Subcutaneous abdominal adipose tissue (tissue), 5 donors: Measurements from ENCODE around the gene ORAI1.
A peak's percentile ranks its signal among the peaks of the same experiment; 100 is the strongest.
"Not testable (repeated sequence)": the region's sequence is repeated elsewhere in the genome, so short reads cannot be mapped to it uniquely, and the experiment has no call there.

Experiments used
- H3K27ac ChIP-seq: one replicate; pipeline ENCODE4 v1.7.0; 2013; ENCODE audit warnings: low read depth, mild to moderate bottlenecking, inconsistent platforms, low read length, moderate library complexity
- H3K27me3 ChIP-seq, 5 donors: one replicate each; pipeline ENCODE4 v1.7.0; 2013; ENCODE audit warnings: low read length in 5 of 5, inconsistent platforms in 1 of 5; ENCODE audit not compliant: control insufficient read depth in 5 of 5, insufficient read depth in 4 of 5
- H3K36me3 ChIP-seq, 5 donors: one replicate each; pipeline ENCODE4 v1.7.0; 2013; ENCODE audit warnings: low read length in 5 of 5; ENCODE audit not compliant: control insufficient read depth in 5 of 5, insufficient read depth in 5 of 5
- H3K4me1 ChIP-seq, 5 donors: one replicate each; pipeline ENCODE4 v1.7.0; 2013; ENCODE audit warnings: low read length in 5 of 5, mild to moderate bottlenecking in 3 of 5, moderate library complexity in 1 of 5; ENCODE audit not compliant: control insufficient read depth in 5 of 5, insufficient read depth in 5 of 5
- H3K4me3 ChIP-seq, 5 donors: one replicate each; pipeline ENCODE4 v1.7.0; 2013; ENCODE audit warnings: low read length in 5 of 5, low read depth in 1 of 5
- H3K9ac ChIP-seq, 5 donors: one replicate each; pipeline ENCODE4 v1.7.0; 2013; ENCODE audit warnings: low read length in 5 of 5, mild to moderate bottlenecking in 4 of 5, moderate library complexity in 3 of 5
- H3K9me3 ChIP-seq, 5 donors: one replicate each; pipeline ENCODE4 v1.7.0; 2013; ENCODE audit warnings: low read length in 5 of 5; ENCODE audit not compliant: control insufficient read depth in 5 of 5
- donor health status: healthy.
- donor health status: healthy.
- donor health status: healthy.
- donor health status: healthy.
- donor health status: healthy.

ORAI1 gene

DNA sequence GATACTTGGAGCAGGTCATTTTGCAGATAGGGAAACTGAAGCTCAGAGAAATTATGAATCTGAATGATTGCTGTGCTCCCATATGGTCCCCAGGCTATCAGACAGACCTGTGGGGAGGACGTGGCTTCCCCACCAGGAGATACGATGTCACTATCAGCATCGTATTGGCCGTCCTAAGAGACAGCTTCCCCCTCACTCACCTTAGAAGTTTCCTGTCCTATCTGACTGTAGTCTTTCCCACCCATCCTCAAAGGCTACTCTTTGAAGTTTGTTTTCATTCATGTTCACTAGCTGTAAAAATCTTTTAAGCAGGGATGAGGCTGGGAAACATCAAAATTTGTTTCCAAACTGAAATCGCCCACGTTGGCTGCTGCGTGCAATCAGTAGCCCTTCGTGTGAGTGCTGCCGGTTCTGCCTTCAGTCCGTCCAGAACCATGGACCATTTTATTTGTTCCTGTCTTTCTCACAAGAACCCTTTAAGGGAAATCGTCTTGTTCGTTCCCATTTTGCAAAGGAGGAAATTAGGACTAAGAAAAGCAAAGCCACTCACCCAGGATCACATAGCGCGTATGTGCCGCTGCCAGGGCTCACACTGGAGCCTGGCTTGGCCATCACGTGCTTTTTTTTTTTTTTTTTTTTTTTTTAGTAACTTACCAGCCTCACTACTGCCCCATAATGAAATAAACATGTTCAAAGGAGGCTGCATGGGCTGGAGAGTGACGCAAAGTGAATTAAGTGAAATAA lies 44.5 kb upstream of the ORAI1 start:
- peak overlapping the region; percentile 49 for H3K27ac ChIP-seq
- H3K4me1 ChIP-seq, result peaks cover 2 to 54% (median 46%) of the 10 kb centered on the region in 5 donors
- peak overlapping the region in 2 of 5 donors; percentile 48 to 57 for H3K9ac ChIP-seq
- H3K27me3 ChIP-seq, result no peaks in the 10 kb centered on the region
- H3K4me3 ChIP-seq, result peak overlapping the region in 4 of 5 donors; percentile 52 to 75 (median 66)
- no peaks in the 10 kb centered on the region for H3K36me3 ChIP-seq
- H3K9me3 ChIP-seq, result no peaks in the 10 kb centered on the region

DNA sequence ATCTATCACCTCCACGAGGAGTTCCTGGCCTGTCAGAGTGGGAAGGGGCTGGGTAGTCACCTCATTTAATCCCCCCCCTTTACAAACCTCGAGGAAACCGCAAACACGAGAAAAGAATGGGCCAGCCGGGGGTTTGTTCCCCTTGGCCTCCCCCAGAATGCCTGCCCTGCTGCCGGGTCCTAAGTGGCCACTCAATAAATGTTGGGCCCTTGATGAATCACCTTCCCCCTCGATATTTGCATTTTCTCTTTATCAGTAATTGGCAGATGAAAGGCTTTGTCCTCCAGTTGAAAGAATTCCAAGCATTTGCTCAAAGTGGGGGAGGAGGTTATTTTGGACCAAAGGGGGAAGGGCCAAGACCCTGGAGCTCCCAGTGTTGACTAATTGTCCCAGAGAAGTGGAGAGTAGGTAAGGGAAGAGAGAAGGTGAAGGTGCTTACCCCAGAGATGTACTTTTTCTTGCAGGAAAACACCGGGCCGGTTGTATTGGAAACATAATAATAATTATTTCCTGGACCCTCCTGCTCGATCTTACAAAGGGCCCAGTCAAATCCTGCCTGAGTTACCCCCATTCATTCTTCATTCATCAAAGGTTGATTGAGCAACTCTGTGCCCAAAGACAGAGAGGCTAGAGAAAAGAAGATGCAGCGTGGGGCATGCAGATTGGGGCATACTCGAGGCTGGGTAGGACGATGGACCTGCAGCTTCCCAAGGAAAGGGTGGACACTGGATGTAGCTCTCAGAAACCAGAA lies 43.6 kb upstream of the ORAI1 start:
- Histone ChIP-seq H3K9me3 (no peaks in the 10 kb centered on the region), H3K27ac (no peak overlapping the region), H3K36me3 (no peaks in the 10 kb centered on the region), H3K4me1 (peaks cover 2 to 46% (median 39%) of the 10 kb centered on the region in 5 donors), H3K9ac (peak overlapping the region in 1 of 5 donors; percentile 45), H3K4me3 (no peak overlapping the region), H3K27me3 (no peaks in the 10 kb centered on the region)

DNA sequence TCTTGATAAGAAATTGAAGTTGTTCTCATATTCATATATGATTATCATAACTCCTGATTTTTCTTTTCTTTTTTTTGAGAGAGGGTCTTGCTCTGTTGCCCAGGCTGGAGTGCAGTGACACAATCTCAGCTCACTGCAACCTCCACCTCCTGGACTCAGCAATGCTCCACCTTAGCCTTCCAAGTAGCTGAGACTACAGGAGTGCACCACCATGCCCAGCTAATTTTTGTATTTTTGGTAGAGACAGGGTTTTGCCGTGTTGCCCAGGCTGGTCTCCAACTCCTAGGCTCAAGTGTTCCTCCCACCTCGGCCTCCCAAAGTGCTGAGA lies 43.0 kb upstream of the ORAI1 start:
- H3K9me3 ChIP-seq, H3K4me3 ChIP-seq, H3K27ac ChIP-seq, H3K9ac ChIP-seq, H3K27me3 ChIP-seq, H3K36me3 ChIP-seq: not testable (repeated sequence)
- H3K4me1 ChIP-seq, result peaks cover 2 to 40% (median 34%) of the 10 kb centered on the region in 5 donors

DNA sequence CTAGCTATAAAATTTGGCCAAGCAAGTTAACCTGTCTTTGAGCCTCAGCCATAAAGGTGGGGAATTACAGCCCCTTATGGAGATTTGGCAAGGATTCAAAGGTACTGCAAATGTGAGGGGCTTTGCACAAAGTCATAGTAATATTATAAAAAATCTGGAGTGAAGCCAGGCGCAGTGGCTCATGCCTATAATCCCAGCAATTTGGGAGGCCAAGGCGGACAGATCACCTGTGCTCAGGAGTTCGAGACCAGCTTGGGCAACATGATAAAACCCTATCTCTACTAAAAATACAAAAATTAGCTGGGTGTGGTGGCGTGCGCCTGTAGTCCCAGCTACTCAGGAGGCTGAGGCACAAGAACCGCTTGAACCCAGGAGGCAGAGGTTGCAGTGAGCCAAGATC lies 41.4 kb upstream of the ORAI1 start:
- H3K27ac ChIP-seq, H3K27me3 ChIP-seq, H3K9me3 ChIP-seq, H3K9ac ChIP-seq, H3K4me3 ChIP-seq, H3K36me3 ChIP-seq: not testable (repeated sequence)
- peaks cover 2 to 27% (median 25%) of the 10 kb centered on the region in 5 donors for H3K4me1 ChIP-seq

DNA sequence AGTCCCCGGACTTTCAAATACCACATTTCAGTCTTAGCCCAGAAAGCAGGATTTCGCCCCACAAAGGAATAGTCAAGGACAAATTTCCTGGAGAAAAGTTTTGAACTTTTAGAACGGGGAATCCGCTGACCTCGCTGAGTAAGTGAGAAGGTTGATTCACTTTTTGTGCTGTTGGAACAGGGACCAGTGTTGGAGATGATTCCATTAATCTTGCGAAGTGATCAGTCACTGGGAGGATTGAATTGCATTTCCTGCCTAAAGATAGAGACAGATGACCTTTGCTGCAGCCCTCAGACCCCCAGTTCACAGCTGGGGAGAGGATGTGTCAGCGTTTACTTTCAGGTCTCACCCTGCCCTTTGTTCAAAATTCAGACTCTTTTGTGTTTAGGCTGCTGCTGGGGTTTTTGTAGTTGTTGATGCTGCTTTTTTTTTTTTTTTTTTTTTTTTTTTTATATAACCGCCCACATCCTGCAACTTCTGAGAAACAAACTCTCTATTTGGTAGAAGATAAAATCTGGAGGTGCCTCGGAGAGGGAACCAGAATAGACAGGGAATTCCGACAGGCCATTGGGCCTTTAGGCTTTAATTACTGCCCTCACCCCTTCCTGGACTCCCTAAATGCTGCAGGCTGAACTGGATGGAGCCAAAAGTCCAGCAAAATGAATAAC lies 35.7 kb upstream of the ORAI1 start:
- H3K4me3 ChIP-seq, result peak overlapping the region; percentile 45 to 69 (median 55)
- no peaks in the 10 kb centered on the region for H3K27me3 ChIP-seq
- H3K27ac ChIP-seq, result peak overlapping the region; percentile 14
- peaks cover 3 to 13% (median 10%) of the 10 kb centered on the region in 5 donors for H3K4me1 ChIP-seq
- H3K9me3 ChIP-seq, result no peaks in the 10 kb centered on the region
- H3K36me3 ChIP-seq, result no peaks in the 10 kb centered on the region
- peak overlapping the region in 4 of 5 donors; percentile 53 to 79 (median 75) for H3K9ac ChIP-seq

DNA sequence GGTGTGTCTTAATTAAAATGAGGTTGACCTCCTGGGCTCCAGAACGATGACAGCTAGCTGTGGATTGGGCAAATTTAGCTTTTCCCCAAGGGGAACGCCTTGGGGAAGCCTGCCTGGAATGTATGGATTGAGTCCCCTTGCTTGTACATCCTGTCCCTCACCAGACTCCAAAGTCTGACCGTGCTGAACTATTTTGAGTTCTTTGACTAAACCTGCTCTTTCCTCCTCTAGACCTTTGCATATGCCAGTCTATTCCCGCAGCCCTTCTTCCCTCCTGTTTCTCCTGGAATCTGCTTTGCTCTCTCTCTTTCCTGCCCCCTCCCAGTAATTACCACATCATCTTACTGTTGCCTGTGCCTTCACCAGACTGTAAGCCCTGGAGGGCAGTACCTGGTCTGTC lies 34.0 kb upstream of the ORAI1 start:
- Histone ChIP-seq H3K36me3 (no peaks in the 10 kb centered on the region), H3K4me1 (peaks cover 3 to 13% (median 10%) of the 10 kb centered on the region in 5 donors), H3K27ac (no peak overlapping the region), H3K27me3 (no peaks in the 10 kb centered on the region), H3K9ac (no peak overlapping the region), H3K4me3 (no peak overlapping the region), H3K9me3 (no peaks in the 10 kb centered on the region)

DNA sequence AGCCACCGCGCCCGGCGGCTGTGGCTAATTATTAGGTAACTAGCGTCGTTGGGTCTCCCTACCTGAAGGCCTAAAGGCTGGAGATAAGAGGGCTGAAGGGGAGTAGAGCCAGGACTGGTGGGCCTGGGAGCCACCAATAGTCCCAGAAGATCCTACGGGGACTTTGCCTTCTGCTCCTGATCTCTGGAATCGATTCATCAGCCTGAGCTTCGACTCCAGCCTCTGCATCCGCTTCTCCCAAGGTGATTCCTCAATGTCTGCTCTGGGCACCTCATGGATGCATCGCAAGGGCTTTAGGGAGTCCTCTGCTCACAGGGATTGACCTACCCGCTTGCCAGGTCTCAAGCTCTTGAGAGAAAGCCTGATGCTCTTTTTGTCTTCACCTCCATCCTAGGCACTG lies 30.8 kb upstream of the ORAI1 start:
- Histone ChIP-seq H3K9ac (no peak overlapping the region), H3K4me3 (no peak overlapping the region), H3K27ac (no peak overlapping the region), H3K9me3 (no peaks in the 10 kb centered on the region), H3K36me3 (no peaks in the 10 kb centered on the region), H3K4me1 (peaks cover 3 to 6% (median 6%) of the 10 kb centered on the region in 5 donors), H3K27me3 (no peaks in the 10 kb centered on the region)

DNA sequence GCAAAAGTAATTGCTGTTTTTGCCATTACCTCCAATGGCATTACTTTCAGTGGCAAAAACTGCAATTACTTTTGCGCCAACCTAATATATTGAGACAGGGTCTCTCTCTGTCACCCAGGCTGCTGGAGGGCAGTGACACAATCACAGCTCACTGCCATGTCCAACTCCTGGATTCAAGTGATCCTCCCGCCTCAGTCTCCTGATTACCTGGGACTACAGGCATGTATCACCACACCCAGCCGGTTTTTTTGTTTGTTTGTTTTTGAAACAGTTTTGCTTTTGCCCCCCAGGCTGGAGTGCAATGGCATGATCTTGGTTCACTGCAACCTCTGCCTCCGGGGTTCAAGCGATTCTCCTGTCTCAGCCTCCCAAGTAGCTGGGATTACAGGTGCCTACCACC lies 29.8 kb upstream of the ORAI1 start:
- Histone ChIP-seq H3K9ac (no peak overlapping the region), H3K4me3 (no peak overlapping the region), H3K27ac (no peak overlapping the region), H3K36me3 (no peaks in the 10 kb centered on the region), H3K27me3 (no peaks in the 10 kb centered on the region), H3K4me1 (no peaks in the 10 kb centered on the region), H3K9me3 (no peaks in the 10 kb centered on the region)

DNA sequence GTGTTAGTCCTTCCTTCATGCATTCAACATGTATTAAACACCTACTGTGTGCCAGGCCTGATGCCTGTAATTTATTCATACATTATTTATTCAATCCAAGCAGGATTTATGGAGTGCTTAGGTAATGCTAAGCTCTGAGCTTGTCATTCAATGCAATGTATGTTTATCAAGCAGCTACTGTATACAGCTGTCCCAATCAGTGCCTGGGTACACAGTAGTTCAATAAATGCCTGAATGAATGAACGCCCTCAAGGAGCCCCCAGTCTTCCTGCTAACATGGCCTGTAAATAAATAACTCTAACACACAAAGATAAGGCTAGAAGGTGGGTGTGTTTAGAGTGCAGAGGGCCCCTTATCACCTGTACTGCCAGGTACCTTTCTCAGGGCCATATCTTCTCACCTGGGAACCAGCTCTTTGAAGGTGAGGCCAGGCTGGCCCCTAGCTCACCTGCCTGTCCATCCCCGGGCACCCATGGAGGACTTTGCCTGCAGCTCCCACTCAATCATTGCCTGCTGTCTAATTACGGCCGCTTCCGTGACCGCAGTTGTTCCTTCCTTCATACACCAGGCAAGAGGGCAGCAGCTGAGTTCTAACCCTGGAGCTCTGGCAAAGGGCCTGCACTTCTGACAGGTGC lies 25.5 kb upstream of the ORAI1 start:
- no peak overlapping the region for H3K4me3 ChIP-seq
- H3K4me1 ChIP-seq, result no peaks in the 10 kb centered on the region
- H3K36me3 ChIP-seq, result no peaks in the 10 kb centered on the region
- H3K27ac ChIP-seq, result no peak overlapping the region
- H3K9me3 ChIP-seq, result no peaks in the 10 kb centered on the region
- no peak overlapping the region for H3K9ac ChIP-seq
- H3K27me3 ChIP-seq, result no peaks in the 10 kb centered on the region

DNA sequence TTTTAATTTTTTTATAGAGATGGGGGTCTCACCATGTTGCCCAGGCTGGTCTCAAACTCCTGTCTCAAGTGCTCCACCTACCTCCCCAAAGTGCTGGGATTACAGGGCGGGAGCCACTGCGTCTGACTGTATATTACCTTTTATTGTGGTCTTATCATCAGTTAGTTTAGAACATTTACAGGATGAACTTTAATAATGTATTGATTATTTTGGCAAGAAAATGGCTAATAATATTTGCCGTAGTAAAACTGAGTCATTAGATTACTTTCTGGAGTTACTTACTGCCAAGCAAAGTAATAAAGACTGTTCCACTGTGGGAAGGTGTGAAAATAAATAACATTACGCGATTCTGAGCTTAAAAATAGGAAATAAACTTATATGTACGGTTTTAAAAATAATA lies 23.6 kb upstream of the ORAI1 start:
- no peak overlapping the region for H3K4me3 ChIP-seq
- H3K27me3 ChIP-seq, result no peaks in the 10 kb centered on the region
- no peaks in the 10 kb centered on the region for H3K9me3 ChIP-seq
- H3K9ac ChIP-seq, result no peak overlapping the region
- no peaks in the 10 kb centered on the region for H3K36me3 ChIP-seq
- H3K4me1 ChIP-seq, result no peaks in the 10 kb centered on the region
- H3K27ac ChIP-seq, result no peak overlapping the region
